ENCODE data around the gene ACTN1.
A peak's percentile ranks its signal among the peaks of the same experiment; 100 is the strongest.

Gene ACTN1

DNA sequence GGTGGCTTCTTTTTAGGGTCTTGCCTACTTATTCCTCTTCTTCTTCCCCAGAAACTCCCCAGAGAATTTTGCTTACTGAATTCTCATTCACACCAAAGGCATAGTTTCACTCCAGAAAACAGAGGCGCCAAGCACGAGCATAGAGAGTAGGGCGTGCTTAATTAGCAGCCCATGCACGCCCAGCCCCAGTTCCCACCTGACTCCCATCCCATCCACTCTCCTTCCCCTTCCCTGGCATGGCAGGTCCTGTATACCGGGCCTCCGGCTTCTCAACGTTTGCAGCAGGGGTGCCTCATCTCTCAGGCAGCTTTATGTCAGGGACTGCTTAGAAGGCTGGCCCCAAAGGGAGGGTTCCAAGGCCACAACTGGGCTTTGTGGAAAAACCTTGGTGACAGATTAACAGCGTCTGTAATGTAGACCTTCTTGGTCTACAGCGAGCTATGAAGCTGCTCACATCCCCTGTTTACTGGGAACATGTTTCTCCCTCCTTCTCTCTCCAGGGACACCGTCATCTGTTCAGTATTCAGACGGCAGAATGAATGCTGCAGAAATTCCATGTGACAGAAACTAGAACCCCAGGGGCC, 62.7 kb downstream of the ACTN1 start:
- no peak for DNase-seq (ENCODE audit: low read depth)

DNA sequence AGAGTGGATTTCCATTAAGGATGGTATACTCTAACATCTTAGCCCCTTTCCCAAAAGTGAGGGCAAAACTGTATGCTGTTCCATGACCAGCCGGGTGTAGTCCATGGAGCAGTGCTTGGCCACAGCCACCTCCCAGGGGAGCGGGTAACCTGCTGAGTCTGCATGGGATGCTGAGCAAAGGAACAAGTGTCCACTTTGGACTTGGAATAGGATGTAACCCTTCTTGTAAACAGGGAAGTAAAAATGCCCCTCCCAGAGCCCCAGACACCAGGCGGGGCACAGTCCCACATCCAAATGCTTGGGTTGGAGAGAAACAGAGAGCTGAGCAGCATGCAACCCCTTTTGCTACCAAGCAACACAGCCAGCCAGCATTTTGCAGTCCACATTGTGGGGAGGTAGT, 65.6 kb downstream of the ACTN1 start:
- no peak for DNase-seq (ENCODE audit: low read depth)

DNA sequence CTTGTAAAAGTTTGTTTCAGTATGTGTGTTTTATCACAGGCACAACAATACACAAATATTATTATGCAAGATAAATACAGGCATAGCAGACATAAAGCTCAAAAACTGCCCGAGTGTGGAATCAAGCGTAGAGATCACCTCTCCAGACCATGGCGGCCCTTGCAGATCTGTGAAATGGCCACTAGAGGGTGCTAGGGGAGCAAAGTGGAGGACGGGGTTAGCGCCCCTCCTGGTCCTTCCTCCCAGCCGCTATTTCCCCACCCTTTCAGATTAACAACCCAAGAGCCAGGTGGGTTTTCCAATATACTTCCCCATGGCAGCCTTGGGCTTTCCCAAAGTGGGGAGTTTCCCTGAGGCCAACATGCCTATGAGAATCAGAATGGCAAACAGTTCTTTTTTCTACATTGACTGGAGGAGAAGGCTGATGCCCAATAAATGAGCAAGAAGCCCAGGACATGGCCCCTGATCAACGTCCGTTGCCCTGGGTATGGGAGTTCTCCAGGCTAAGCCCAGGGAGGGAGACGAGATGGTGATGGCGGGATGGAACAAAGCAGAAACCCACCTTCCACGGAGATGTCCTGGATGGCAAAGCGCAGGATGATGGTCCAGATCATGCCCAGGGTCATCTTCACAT, 67.4 kb downstream of the ACTN1 start:
- DNase-seq (ENCODE audit: low read depth): peak; percentile 60

DNA sequence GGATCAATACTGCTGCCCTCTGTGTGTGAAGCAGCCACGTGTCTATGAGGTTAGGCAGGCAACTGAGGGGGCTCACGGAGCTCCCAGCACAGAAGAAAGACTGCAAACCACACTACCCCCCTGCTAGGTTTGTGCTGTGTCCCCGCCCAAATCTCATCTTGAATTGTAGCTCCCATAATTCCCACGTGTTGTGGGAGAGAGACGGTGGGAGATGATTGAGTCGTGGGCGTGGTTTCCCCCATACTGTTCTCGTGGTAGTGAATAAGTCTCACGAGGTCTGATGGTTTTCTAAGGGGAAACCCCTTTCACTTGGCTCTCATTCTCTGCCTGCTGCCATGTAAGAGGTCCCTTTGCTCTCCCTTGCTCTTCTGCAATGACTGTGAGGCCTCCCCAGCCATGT, 68.6 kb downstream of the ACTN1 start:
- no peak for DNase-seq (ENCODE audit: low read depth)

DNA sequence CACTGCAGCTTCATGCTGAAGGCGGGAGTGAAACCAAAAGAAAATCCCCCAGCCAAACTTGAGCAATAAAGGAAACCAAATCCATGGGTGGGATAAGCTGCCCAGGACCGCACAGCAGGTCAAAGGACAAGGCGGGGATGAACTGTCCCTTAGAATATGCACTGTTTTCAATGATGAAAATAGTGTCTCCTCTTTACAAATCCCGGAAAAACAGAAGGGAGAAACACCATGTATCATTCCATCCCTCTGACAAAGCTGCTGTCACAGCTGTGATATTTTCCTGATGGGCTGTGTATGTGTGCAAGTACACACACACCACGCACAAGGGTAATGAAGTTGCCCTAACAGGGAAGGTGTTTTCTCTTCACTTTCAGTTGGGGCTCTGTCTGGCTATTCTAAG, 70.3 kb downstream of the ACTN1 start:
- no peak for DNase-seq (ENCODE audit: low read depth)

DNA sequence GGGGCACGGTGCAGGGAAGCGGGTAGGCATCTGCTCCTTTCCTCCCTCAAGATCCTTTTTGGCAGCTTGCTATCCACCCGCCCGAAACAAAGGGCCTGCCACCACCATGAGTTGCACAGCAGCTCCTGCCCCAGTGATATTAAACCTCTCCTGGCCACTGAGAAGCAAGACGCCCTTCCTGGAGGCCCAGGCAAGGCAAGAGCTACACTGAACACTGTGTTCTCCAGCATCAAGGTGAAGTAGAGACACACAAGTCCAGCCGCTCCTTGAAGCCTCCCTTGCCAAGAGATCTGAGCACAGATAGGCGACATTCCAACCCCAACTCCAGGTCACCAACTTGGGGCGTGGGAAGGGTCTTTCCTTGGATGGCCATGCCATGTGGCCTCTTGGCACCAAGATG, 70.9 kb downstream of the ACTN1 start:
- DNase-seq (ENCODE audit: low read depth): no peak

DNA sequence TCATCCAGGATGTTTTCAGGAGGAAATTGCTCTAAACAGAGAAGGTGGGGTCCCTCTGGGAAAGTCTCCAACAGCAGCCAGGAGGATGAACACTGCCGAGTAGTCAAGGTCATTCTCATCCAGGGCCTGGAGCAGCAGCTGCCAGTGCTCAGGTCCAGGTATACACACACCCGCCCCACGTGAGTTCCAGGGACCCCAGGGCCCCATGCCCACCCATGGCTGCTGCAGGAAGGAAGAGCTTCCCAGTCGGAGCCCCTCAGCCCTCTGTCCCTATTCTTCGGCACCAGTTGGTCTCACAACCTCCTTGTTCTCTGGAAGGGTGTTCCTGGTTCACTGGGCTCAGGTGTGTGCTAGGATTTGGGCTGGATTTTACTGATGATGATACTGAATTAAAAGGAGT, 72.7 kb downstream of the ACTN1 start:
- no peak for DNase-seq (ENCODE audit: low read depth)

DNA sequence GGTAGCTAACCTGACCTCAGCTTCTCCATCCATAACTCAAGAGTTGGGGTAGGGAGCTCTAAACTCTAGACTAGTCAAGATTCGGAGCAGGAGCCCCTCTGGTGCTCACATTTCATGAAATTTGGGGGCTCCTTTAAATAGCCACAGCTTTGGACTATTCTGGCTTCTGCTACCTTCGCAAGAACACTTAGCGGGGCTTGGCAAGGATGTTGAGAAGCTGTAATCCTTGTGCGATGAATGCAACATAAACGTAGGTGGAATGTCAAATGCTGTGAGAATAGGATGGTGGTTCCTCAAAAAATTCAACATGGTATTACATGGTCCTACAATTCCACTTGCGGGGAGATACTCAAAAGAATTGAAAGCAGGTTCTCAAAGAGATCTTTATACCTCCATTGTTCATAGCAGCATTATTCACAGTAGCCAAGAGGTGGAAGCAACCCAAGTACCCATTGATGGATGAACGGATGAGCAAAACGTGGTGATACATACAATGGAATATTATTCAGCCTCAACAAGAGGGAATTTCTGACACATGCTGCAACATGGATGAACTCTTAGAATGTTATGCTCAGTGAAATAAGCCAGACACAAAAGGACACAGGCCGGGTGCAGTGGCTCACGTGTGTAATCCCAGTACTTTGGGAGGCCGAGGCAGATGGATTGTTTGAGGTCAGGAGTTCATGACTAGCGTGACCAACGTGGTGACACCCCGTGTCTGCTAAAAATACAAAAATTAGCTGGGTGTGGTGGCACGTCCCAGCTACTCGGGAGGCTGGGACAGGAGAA, 73.8 kb downstream of the ACTN1 start:
- no peak for DNase-seq (ENCODE audit: low read depth)

DNA sequence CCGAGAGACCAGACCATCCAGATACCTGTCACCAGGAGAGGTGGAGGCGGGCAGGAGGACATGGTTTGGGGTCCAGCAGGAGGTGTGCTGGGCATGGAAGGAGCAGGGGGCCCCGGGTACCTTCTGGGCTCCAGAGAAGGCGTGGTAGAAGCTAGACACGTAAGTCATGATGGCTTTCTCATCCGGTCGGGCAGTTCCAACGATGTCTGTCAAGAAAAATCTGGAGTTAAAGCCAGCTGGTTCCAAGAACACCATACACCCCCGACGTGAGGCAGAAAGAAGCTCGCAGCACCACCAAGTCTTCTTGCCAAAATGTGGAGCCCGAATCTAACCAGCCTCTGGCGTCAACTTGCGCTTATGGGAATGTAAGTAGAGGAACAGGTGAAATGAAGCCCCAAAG, 76.7 kb downstream of the ACTN1 start:
- no peak for DNase-seq (ENCODE audit: low read depth)

DNA sequence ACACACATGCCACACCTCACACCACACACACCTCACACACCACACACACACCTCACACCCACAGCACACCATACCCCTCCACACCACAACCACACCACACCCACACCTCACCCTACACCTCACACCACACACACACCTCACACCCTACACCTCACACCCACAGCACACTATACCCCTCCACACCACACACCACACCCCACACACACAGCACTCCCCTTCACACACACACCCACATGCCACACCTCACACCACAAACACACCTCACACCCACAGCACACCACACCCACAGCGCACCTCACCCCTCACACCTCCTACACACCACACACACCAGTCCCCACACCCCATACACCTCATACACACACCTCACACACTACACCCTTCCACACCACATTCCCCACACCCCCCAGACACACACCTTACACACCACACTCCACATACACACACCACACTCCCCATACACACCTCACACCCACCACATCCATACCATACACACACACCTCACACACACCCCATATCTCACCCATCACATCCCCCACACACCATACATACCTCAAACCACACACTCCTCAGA, 80.0 kb downstream of the ACTN1 start:
- DNase-seq (ENCODE audit: low read depth): no peak

DNA sequence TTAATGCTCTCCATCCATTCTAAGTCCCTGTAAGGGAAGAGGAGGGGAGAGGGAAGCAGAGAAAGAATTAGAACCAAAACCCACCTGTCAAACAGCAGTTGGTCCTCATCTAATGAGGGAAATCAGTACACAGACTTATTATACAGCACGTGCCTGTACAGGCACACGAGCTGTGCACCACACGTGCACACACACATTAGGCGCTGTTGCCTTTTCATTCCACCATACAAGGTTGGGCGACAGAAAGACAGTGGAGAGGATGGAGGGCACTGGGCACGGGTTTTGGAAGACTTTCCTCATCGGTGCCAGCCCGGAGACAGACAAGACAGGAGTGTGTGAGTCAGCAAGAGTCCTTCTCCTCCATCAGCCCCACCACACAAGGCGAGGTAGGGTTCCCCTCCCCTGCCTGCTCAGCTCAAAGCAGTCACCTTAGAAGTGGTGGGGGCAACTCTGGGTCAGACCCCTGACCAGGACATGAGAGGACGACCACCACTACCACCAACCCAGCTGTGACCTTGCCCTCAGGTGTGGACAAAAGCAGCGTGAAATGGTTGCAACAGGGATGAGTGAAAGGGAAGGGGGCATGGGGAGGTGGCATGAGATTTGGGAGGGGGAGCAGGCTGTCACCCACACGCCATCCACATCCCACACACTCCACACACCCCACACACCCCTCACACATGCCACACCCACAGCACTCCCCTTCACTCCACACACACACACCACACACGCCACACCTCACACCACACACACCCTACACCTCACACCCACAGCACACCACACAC, 80.7 kb downstream of the ACTN1 start:
- no peak for DNase-seq (ENCODE audit: low read depth)

DNA sequence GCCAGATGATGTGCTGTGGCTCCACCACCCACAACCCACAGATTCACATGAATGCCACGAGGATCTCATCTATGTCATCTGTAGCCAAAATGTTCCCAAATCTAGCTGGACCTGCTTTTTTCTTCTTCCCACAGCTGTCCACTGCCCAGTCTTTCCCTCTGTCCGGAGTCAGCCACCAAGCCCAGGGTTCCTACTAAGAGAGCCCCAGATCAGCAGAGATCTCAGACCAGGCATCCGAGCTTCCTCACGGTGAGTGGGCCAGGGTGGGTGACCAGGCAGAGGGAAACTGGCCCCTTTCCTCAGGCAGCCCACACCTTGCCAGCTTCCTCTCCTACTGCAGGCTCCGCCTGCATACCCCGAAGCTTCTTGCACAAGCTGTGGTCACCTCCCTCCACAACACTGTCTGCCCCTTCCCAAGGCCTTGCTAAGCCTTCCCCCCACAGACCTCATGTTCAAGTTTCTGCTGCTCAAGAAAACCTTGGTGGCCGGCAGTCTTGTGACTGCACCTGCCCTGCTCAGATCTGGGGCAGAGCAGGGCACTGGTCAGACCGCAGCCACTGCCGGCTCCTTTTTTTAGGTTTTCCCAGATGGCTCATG, 81.4 kb downstream of the ACTN1 start:
- no peak for DNase-seq (ENCODE audit: low read depth)

DNA sequence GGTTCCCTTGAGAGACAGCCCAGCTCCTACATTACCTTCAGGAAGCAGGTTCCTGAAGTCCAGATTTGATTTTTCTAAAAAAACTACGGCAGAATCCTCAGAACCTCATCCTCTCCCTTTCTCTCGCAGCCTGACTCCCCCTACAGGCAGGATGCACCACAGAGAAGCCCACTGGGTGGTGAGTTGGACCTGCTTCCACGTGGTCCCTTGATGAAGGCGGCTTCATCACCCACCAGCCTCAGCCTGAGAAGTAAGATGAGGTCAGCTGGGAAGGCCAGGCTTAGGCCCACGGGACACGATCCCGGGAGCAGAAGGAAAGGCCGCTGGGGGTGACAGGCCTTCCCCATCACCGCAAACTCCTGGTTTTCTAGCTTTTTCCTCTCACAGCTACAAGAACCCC, 83.0 kb downstream of the ACTN1 start:
- DNase-seq (ENCODE audit: low read depth): no peak

DNA sequence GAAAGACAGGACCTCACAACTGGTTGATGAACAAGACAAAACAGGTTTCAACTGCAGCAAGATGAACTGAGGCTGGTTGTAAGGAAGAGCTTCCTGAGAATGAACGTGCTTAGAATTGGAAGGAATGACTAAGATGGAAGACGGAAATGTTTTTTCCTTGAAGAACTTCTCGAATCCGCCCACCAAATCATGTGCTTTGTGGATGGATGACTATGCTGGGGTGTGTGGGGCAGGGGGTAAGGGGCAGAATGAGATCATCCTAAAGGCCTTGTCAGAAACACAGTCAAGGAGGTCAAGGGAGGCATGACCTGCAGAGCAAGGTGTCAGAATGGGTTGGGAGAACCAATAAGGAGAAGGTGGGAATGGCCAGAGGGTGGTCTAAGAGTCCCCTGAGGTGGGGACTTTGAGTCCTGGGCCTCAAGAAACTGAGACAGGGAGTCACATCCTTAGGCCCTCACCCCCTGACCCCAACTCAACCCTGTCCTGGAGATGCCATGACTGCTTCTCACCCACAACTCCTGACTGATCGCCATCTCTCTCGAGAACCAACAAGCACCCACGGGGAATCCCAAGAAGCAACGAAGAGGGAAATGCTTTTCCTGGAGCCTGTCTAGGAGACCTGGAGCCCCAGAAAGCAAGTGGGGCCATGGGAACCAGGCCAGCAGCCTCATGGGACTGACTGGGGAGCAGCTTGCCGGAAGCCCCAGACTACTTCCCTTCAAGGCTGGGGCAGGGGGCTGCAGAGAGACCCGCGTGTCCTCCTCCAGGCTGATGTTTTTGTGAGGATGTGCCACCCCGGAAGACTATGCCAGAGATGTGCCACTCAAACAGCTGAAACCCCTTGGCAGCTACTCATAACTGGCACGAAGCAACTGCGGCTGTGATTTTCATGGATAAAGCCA, 84.0 kb downstream of the ACTN1 start:
- DNase-seq (ENCODE audit: low read depth): no peak

DNA sequence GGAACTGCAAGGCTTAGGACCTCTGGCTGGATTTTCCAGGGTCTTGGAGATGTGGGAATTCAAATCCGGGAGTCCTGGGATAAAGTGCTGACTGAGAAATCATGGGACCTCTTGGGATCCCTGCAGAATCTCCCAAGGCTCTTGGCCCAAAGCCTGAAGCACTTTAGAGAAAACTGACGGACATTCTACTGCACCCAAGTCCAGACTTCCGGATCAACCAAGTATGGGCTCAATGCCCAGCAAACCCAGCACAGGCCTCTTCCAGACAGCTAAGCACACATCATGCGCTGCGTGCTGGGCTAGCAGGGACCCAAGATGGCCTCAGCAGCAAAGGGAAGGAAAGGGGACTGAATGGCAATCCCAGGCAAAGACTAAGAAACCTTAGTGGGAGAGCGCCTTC, 85.0 kb downstream of the ACTN1 start:
- DNase-seq (ENCODE audit: low read depth): no peak

DNA sequence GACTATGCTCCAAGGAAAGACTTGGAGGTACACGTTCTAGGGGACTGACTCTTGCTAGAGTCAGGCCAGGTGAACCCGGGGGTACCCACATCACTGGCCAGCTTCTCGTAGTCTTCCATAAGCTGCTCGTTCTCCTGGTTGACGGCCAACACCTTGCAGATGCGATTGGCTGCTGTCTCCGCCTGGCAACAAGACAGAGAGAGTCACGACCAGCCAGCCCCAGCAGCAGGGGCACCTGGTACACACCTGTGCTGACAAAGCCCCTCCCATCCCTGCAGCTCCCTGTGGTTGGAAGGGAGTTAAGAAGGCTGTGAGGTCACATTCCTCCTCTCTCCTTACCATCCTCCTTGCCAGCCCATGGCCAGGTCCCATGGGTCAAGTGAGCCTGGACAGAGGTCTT, 85.5 kb downstream of the ACTN1 start:
- no peak for DNase-seq (ENCODE audit: low read depth)

DNA sequence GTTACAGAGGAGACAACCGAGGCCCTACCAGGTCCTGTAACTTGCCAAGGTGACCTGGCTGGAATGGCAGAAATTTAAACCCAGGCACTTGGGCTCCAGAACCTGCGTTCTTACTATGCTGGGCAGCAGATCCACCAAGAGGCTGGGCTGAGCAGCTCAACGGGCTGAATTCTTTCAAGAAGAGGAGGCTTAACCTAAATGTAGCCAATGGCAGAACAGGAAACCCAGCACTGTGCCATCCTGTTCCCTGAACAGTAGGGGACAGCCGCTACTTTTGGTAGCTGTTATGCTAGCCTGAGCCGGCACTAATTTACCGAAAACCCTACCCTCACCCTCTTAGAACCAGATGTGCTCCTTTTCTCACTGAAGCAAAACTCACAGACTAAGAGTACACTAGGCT, 86.1 kb downstream of the ACTN1 start:
- DNase-seq (ENCODE audit: low read depth): no peak

DNA sequence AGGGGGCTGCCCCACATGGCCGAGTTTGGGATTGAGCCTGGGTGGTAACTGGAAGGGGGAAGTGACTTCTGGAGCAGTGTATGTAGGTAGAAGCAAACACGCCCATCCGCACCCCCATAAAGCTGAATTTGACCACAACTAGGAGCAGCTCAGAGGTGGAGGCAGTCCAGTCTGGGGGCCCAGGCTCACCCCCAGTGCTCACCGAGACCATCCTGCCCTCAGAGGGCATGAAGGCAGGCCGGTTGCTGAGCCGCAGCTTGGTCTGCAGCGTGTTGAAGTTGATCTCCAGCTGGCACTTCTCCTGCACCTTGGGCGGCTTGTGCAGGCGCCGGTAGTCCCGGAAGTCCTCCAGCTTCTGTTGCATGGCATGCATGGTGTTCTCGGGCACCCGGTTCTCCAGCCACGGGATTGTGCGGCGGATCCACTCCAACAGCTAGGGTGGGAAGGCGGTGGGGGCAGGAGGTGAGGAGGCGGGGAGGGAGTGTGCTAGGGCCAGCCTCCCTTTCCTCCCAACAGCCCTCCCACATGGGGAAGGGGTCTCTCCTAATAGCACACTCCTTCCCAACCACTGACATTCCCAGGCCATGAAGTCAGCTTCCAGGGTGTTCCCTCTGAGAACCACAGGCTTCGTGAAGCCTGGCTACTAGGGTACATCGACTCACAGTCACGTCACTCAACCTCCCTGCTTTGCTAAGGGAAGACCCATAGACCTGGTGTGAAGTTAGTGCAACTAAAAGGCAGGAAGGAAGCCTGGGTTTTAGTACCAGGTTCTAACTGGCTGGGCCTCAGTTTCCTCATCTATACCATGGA, 87.0 kb downstream of the ACTN1 start:
- DNase-seq (ENCODE audit: low read depth): no peak

DNA sequence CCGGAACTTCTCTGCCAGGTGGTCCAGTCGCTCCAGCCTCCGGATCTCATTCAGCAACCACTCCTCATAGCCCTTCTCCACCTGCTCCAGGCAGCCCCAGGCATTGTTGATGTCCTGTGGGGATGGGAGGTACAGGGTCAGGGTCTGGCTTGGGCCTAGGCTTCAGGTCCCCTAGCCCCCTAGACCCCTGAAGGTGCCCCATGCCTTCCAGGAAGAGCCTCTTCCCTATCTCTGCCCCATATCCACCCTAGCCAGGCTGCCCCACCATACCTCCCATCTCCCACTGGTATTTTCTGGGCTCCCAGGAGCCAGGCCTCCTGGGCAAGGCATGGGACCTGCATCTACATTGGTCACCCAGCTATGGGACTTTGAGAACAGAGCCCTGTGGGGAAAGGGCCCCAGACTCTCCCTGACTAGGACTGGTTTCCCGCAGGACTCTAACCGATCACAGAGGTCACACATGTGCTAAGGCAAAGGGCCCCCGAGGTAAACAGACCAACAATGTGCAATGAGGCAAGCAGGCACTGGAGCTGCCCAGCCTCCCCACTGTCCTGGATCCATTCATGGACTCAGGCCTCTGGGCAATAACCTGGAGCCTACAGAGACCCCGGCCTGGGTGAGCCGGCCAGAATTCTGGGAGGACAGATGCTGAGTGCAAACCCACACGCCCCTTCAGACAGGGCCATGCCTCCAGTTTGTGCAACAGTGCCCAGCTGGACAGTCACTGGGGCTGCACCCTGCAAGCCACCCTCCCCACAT, 88.8 kb downstream of the ACTN1 start:
- DNase-seq (ENCODE audit: low read depth): no peak
